Fibroblast of skin of left biceps (primary cell): ENCODE measurements around the gene TSEN2.
"Not testable (repeated sequence)": the region's sequence is repeated elsewhere in the genome, so short reads cannot be mapped to it uniquely, and the experiment has no call there.

Experiments used
- DNase-seq, 2 experiments: peaks; one replicate each; pipeline ENCODE4 v3.0.0-alpha.2; 2013; ENCODE audit warnings: low read depth in 2 of 2

TSEN2 gene

DNA sequence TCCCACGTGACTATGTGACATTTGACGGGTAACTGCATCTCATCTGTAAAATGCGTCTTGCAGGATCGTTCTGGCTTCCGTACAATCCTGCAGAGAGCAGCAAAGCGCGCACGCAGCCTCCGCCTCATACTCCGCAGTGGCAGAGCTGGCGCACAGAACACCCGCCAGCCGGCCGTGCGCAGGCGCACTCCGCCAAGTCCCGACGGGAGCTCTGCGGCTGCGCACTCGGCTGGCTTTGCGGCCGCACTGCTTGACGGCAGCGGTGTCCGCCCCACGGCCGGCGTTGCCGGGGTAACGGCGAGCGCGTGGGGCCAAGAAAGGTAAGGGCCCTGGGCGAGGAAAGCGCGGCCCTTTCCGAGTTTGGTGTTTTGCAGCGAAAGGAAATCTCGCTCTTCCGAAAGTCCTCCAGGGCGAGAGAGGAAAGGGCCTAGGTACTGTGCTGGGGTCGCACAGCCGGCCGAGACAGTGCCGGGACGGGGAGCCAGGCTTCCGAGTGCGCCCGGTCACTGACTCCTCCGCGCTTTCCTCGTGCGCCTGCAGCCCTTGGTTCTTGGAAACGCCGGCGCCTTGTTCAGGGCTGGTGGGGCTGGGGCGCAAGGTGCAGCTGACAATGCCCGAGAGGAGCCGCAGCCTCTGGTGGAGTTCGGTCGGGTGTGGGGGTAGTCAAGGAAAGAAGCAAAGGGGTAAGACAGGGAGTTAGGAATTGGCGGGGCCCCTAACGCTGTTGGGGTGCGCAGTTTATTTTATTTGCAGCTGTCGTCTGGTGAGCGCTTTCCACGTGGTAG, at the start of gene TSEN2:
TSEN2 (plus strand) TSS at position 283 of the 785 bp plus-strand sequence. CDS start 5,321 bp downstream, outside the sequence.
- DNase-seq: peak; percentile 80 to 85

DNA sequence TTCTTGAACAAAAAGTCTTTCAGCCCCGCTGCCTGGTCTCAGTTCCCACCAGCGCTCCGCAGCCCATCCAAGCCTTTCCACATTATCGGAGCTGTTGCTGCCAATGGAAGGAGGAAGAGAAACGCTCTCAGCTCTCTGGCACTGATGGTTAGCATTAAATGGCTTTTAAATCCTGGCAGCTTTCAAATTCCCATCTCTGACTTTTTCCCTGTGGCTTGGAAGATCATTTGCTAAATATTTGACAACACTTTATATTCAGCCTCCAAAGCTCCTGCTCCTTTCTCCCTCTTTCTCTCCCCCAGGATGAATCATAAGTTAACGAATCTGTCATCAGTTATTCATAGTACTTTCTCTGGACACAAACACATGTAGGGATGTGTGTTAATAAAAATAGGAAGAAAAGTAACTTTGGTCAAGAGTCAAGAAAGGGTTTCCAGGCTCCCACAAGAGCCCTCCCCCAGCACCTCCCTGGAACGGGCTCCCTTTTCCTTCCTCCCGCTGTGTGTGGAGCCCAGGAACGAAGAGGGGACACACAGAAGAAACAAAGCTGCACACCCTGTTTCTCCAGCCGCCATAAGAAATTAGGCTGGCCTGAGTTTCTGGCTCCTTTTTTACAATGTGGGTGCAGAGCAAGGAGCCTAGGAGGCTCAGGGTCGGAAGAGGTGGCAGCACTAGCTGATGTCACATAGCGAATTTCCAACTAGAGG, 47.6 kb upstream of the TSEN2 start:
- peak; percentile 76 to 79 for DNase-seq

DNA sequence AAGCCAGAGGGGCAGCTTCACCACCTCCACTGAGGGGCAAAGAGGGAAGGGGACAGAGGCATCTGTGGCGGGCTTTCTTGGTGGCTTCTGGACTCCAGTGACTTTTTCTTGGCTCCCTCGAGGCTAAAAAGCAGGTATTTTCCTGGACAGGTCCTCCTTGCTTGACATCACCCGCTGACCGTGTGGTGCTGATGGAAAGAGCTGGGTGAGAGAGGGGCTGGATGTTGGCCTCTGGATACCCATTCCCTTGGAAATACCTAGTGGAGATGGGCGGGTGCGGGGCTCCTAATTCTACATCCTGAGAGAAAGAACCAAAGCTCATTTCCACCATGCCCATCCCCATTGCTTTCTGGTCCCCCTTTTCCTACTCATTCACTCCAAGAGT, 47.1 kb upstream of the TSEN2 start:
- no peak for DNase-seq

DNA sequence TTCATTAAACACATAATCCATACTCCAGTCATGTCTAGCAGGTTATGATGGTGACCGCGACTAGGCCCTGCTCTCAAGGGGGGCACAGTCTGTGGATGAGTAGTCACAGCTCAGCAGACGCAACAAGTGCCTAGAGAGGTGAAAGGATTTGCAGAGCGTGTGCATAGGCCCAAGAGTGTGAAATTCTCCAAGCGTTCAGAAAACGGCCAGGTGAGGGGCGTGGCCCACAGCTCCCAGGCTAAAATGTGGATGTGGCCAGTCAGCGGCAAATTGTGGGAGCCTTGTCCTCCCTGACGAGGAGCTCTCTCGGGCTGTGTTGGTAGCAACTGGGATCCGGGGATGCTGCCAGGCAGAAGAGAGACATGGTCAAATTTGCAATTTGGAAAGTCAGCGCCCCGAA, 46.4 kb upstream of the TSEN2 start:
- no peak for DNase-seq

GRCh38 chr3:12438318-12438717, 46.0 kb upstream of the TSEN2 start:
- no peak for DNase-seq

GRCh38 chr3:12439161-12439940, 44.9 kb upstream of the TSEN2 start:
- no peak for DNase-seq

GRCh38 chr3:12440927-12441714, 43.2 kb upstream of the TSEN2 start:
- peak; percentile 47 to 48 for DNase-seq

DNA sequence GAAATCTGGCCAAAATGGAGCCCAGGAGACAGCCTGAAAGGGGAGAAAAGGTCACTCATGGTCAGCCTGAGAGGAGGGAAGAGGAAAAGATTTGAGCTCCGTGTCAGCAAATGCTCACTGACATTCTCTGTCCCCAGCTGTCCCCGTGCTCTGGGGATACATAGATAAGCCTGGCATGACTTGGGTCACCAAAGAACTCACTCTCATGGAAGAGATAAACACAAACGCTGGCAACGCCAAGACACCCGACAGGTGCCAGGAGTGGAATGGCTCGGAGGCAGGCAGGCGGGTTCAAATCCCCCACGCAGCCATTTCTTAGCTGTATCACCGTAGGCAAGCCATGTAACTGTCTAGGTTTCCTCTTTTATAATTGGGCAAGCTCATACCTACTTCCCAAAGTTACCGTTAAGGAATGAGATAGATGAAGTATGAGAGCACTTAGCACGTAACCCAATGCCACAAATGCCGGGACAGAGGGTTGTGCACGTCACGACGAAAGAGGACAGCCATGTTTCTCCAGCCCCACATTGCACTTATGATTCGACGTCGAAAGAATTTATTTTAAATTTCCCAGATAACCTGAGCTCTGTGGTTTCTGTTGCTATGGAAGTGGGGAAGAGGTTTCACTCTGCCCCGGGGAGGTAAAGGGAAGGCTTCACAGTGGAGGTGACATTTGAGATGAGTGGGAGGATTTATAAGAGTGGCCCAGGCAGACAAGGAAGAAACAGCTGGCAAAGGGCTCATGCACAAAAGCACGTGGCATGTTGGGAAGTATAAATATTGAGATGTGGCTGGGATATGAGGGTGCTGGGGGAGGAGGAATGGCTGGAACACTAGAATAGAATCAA, 41.4 kb upstream of the TSEN2 start:
- DNase-seq: no peak

- DNase-seq: no peak
Observed at GRCh38 chr3:12443781-12444522, 40.3 kb upstream of the TSEN2 start.

- no peak for DNase-seq
Observed at GRCh38 chr3:12444582-12445471, 39.5 kb upstream of the TSEN2 start.

GRCh38 chr3:12445523-12446240, 38.6 kb upstream of the TSEN2 start:
- no peak for DNase-seq

GRCh38 chr3:12446298-12446697, 38.0 kb upstream of the TSEN2 start:
- DNase-seq: no peak

DNA sequence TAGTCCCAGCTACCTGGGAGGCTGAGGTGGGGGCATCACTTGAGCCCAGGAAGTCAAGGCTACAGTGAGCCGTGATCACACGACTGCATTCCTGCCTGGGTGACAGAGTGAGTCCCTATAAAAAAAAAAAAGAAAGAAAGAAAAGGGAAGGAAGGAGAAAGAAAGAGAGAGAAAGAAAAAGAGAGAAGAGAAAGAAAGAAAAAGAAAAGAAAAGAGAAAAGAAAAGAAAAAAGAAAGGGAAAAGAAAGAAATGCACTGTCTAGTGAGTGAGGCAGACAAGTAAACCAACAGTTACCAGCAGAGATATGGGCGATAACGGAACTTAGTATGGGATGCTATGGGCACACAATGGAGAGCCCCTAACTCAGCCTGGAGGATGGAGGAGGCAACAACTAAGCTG, 37.2 kb upstream of the TSEN2 start:
- DNase-seq: no peak

GRCh38 chr3:12448404-12449202, 35.7 kb upstream of the TSEN2 start:
- DNase-seq: not testable (repeated sequence)

- no peak for DNase-seq
Observed at GRCh38 chr3:12449889-12450682, 34.2 kb upstream of the TSEN2 start.

- DNase-seq: no peak
Observed at GRCh38 chr3:12451481-12451880, 32.8 kb upstream of the TSEN2 start.

- no peak for DNase-seq
Observed at GRCh38 chr3:12451960-12452359, 32.3 kb upstream of the TSEN2 start.
